Calu3 (cell line): ENCODE results near the gene TRIP11. TPM values are rescaled to one million over a fixed set of nuclear protein-coding genes. Genes with fewer than 3 reads are reported as not detected.
A peak's percentile ranks its signal among the peaks of the same experiment; 100 is the strongest.
"Not testable (repeated sequence)": the region's sequence is repeated elsewhere in the genome, so short reads cannot be mapped to it uniquely, and the experiment has no call there.

Experiments
- BruUV-seq: library from RNA; stranded (reverse); fragments of 400-500 nt; replicated peaks from 2 replicates; lab custom pipeline; 2021; lab: Mats Ljungman, UMichigan
- CTCF ChIA-PET: fragments of 300-600 bp; sonication (Branson Sonifier 250); formaldehyde crosslinking; loops from one replicate; lab custom pipeline; 2022; ENCODE audit warnings: antibody characterized with exemption; lab: Charles Lee
- DNase-seq: peaks from one replicate; pipeline ENCODE4 v3.0.0; 2022
- H3K27ac Mint-ChIP-seq: one replicate; pipeline ENCODE4 v1.8.0; 2022; ENCODE audit warnings: mixed read lengths; ENCODE audit not compliant: unreplicated experiment
- H3K27me3 Mint-ChIP-seq: one replicate; pipeline ENCODE4 v1.8.0; 2022; ENCODE audit warnings: mixed read lengths; ENCODE audit not compliant: unreplicated experiment
- H3K36me3 Mint-ChIP-seq: one replicate; pipeline ENCODE4 v1.8.0; 2022; ENCODE audit warnings: mild to moderate bottlenecking, moderate library complexity, mixed read lengths; ENCODE audit not compliant: insufficient read depth, unreplicated experiment
- H3K4me1 Mint-ChIP-seq: one replicate; pipeline ENCODE4 v1.8.0; 2022; ENCODE audit warnings: mild to moderate bottlenecking, low read depth, mixed read lengths; ENCODE audit not compliant: unreplicated experiment
- H3K4me3 Mint-ChIP-seq: one replicate; pipeline ENCODE4 v1.8.0; 2022; ENCODE audit warnings: mild to moderate bottlenecking, low read depth, moderate library complexity, mixed read lengths; ENCODE audit not compliant: unreplicated experiment
- H3K9me3 Mint-ChIP-seq: one replicate; pipeline ENCODE4 v1.8.0; 2022; ENCODE audit warnings: low read depth, mixed read lengths; ENCODE audit not compliant: unreplicated experiment
- intact Hi-C: fragments of 100-400 bp; cut with micrococcal nuclease; formaldehyde crosslinking; loops from one replicate; pipeline ENCODE4 v1.10.0; 2022; ENCODE audit not compliant: unreplicated experiment
- total RNA-seq: library from RNA; stranded (reverse); gene quantifications from 2 replicates; pipeline ENCODE4 v1.2.3, GENCODE V29; 2022
- TF ChIP-seq, protein P1 (sequence below): fragments of 200-600 bp; IDR thresholded peaks from one replicate; pipeline ENCODE4 v1.8.0; 2022; ENCODE audit warnings: antibody characterized with exemption; ENCODE audit not compliant: unreplicated experiment

TRIP11 gene
- total RNA-seq, 1 experiment from 2014 or later, result 50.2 TPM

DNA sequence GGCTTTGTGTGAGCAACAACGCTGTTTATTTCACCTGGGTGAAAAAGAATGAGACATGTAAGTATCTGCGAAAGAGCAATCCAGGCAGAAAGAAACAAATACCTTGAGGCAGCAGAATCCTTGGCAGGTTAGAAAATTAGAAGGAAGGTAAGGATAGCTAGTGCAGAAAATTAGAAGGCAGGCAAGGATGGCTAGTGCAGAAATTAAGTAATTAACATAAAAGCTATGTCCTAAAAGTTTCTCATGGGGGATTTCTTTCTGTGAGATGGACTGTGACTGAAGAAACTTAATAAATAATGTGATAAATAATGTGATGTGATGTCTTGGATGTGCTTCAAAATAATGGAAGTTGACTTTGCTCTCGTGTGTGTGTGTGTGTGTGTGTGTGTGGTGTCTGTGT is 9.9 kb upstream of the TRIP11 start:
- Mint-ChIP-seq H3K9me3 (peaks cover 7% of the 10 kb centered on the region), H3K27ac (no peak overlapping the region), H3K4me3 (no peak overlapping the region), H3K36me3 (no peaks in the 10 kb centered on the region), H3K27me3 (no peaks in the 10 kb centered on the region), H3K4me1 (no peaks in the 10 kb centered on the region)
- no peak for DNase-seq
- TF ChIP-seq, protein P1, sequence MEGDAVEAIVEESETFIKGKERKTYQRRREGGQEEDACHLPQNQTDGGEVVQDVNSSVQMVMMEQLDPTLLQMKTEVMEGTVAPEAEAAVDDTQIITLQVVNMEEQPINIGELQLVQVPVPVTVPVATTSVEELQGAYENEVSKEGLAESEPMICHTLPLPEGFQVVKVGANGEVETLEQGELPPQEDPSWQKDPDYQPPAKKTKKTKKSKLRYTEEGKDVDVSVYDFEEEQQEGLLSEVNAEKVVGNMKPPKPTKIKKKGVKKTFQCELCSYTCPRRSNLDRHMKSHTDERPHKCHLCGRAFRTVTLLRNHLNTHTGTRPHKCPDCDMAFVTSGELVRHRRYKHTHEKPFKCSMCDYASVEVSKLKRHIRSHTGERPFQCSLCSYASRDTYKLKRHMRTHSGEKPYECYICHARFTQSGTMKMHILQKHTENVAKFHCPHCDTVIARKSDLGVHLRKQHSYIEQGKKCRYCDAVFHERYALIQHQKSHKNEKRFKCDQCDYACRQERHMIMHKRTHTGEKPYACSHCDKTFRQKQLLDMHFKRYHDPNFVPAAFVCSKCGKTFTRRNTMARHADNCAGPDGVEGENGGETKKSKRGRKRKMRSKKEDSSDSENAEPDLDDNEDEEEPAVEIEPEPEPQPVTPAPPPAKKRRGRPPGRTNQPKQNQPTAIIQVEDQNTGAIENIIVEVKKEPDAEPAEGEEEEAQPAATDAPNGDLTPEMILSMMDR, result no peak
- CTCF ChIA-PET, result no interaction called here
- BruUV-seq, result no TSS peak
- intact Hi-C loops, result no loop called here

DNA sequence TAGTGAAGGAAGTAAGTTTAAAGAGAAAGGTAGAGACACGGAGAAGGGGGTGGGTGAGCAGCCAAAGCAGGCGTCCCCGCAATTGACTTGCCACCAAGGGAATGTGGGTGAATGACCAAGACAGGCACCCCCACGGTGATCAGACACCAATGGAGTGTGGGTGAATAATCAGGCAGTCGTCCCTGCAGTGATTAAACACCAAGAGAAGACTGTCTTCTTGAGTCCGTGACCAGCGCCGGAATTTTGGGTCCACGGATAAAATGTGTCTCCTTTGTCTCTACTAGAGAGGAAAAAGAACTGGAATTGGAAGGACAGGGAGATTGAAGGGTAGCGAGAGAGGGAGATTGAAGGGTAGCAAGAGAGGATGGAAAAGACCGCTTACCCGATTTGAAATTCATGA is 9.4 kb upstream of the TRIP11 start:
- H3K36me3 Mint-ChIP-seq, intact Hi-C loops, CTCF ChIA-PET, H3K27ac Mint-ChIP-seq, H3K4me3 Mint-ChIP-seq, H3K27me3 Mint-ChIP-seq, H3K9me3 Mint-ChIP-seq, BruUV-seq, DNase-seq, H3K4me1 Mint-ChIP-seq: not testable (repeated sequence)

DNA sequence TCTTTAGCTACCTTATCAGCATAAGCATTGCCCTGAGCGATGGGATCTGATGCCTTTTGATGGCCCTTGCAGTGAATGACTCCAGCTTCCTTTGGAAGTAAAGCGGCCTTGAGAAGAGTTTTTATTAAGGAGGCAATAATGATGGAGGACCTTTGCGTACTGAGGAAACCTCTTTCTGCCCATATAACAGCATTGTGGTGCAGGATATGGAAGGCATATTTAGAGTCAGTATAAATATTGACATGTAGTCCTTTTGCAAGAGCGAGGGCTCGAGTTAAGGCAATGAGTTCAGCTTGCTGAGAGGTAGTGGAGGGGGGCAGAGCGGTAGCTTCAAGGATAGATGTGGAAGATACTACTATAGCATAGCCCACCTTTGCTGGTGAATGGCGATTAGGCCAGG is 6.0 kb upstream of the TRIP11 start:
- CTCF ChIA-PET, result interaction anchor here (0.6 kb wide), 1 partner anchor 29 kb away, joined by 4 read pairs; no protein-coding TSS in a partner anchor
- H3K27me3 Mint-ChIP-seq, H3K4me1 Mint-ChIP-seq, H3K27ac Mint-ChIP-seq, H3K36me3 Mint-ChIP-seq, BruUV-seq, H3K9me3 Mint-ChIP-seq, intact Hi-C loops, DNase-seq, H3K4me3 Mint-ChIP-seq: not testable (repeated sequence)

DNA sequence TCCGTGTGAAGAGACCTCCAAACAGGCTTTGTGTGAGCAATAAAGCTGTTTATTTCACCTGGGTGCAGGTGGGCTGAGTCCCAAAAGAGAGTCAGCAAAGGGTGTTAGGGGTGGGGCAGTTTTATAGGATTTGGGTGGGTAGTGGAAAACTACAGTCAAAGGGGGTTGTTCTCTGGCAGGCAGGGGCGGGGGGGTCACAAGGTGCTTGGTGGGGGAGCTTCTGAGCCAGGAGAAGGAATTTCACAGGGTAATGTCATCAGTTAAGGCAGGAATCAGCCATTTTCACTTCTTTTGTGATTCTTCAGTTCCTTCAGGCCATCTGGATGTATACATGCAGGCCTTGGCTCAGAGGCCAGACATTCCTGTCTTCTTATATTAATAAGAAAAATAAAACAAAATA is 1.9 kb upstream of the TRIP11 start:
- H3K36me3 Mint-ChIP-seq, result peaks cover 35% of the 10 kb centered on the region
- intact Hi-C loops, CTCF ChIA-PET, H3K4me3 Mint-ChIP-seq, BruUV-seq, H3K27ac Mint-ChIP-seq, DNase-seq, H3K9me3 Mint-ChIP-seq, H3K27me3 Mint-ChIP-seq: not testable (repeated sequence)
- peaks cover 20% of the 10 kb centered on the region for H3K4me1 Mint-ChIP-seq

DNA sequence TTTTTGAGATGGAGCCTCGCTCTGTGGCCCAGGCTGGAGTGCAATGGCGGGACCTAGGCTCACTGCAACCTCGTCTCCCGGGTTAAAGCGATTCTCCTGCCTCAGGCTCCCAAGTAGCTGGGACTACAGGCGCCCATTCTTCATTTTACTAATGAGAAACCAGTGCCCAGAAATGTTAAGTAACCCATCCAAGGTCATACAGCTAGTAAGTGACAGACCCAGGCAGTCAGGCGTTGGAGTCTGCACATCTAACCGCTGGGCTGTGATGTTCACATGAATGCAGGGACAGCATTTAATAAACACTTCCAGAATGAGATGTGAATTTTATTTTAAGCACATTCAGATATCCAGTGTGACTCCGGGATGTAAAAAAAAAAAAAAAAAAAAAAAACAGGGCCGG is 1.3 kb upstream of the TRIP11 start:
- TF ChIP-seq, protein P1, result no peak
- intact Hi-C loops, result no loop called here
- no TSS peak for BruUV-seq
- no peak for DNase-seq
- H3K4me1 Mint-ChIP-seq, result peaks cover 24% of the 10 kb centered on the region
- H3K27ac Mint-ChIP-seq, result no peak overlapping the region
- CTCF ChIA-PET, result interaction anchor here (0.7 to 0.8 kb wide), 2 partner anchors 44 to 76 kb away, joined by 3 to 4 read pairs; no protein-coding TSS in a partner anchor
- peaks cover 35% of the 10 kb centered on the region for H3K36me3 Mint-ChIP-seq
- H3K4me3 Mint-ChIP-seq, result no peak overlapping the region
- H3K27me3 Mint-ChIP-seq, result no peaks in the 10 kb centered on the region
- H3K9me3 Mint-ChIP-seq, result peaks cover 3% of the 10 kb centered on the region

DNA sequence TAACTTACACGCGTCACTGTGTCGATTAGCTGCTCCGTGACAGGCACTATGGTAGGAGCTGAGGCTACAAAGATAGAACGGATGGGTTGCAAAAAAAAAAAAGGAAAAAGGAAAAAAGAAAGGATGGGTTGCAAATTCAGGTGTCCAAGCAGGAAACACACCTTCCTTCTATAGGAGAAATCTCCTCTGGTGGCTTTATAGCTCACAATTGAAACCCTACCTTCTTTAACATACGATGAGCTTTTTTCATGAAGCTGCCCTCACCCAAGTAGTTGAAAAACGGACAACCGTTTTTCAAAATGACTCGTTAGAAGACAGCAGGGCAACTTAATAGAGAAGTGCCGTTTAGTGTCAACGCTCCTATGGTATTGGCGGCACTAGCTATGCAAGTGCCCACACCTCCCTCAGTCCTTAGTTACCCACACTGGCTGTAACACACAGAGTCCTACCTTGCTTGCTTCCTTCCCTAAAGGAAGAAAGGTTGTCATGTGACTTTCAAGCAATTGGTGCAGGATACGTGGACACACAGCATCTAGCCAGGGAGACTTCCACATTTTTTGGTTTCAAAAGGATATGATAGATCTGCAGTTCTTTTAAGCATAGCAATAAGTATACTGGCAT is 682 bp upstream of the TRIP11 start:
- H3K4me3 Mint-ChIP-seq, result peak overlapping the region; percentile 92
- peaks cover 24% of the 10 kb centered on the region for H3K4me1 Mint-ChIP-seq
- peaks cover 3% of the 10 kb centered on the region for H3K9me3 Mint-ChIP-seq
- TF ChIP-seq, protein P1, result no peak
- BruUV-seq, result TSS peak; percentile 85
- H3K27ac Mint-ChIP-seq, result peak overlapping the region; percentile 93
- no peaks in the 10 kb centered on the region for H3K27me3 Mint-ChIP-seq
- CTCF ChIA-PET, result interaction anchor here (0.5 to 1.2 kb wide), 4 partner anchors 44 to 129 kb away, joined by 3 to 4 read pairs (median 3); partner anchors contain the start of genes CPSF2 and NDUFB1
- peak; percentile 10 for DNase-seq
- intact Hi-C loops, result no loop called here
- H3K36me3 Mint-ChIP-seq, result peaks cover 35% of the 10 kb centered on the region
